SKM-1 treated with dmso at 0.1 percent for 144 hours (cell line): ENCODE data around the gene DBNDD1.
"Not testable (repeated sequence)": the region's sequence is repeated elsewhere in the genome, so short reads cannot be mapped to it uniquely, and the experiment has no call there.

Experiments used
- DNase-seq: peaks from one replicate; lab custom pipeline; 2025; ENCODE audit not compliant: unreplicated experiment; lab: John Stamatoyannopoulos, UW

The DBNDD1 gene

DNA sequence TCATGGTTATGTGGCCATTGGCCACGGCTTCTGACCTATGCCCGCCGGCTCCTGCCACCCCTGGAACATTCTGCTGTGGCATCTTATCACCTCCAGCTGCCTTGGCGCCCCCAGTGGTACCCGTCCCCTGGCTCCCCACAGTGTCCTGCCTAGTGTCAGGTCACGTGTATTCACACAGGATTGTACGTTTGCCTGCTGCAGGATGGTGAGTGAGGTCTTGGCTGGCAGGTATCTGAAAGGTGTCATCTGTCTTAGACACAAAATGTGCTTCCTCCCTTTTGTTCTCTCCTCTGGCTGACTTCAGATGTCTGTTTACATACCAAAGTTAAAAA lies 24.9 kb downstream of the DBNDD1 start:
- DNase-seq, result no peak

- no peak for DNase-seq
Measured at GRCh38 chr16:89993971-89994370, 25.3 kb downstream of the DBNDD1 start.

DNA sequence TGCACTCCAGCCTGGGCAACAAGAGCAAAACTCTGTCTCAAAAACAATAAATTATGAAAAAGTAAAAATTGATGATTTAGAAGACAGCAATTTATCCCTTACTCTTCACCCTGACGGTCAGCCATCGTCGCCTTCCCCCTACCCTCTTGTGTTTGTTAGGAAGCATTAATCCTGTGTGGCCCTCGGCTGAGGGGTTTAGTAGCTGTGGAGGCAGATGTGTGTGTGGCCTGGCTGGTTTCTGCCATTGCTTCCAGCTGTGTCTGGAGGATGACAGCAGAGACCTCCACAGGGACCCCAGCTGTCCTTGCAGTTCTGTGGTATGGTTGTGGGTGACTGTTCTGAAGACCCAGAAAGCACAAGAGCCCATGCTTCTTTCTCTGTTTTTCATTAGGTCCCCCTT lies 25.9 kb downstream of the DBNDD1 start:
- no peak for DNase-seq

- no peak for DNase-seq
Measured at GRCh38 chr16:89990799-89991198, 28.5 kb downstream of the DBNDD1 start.

DNA sequence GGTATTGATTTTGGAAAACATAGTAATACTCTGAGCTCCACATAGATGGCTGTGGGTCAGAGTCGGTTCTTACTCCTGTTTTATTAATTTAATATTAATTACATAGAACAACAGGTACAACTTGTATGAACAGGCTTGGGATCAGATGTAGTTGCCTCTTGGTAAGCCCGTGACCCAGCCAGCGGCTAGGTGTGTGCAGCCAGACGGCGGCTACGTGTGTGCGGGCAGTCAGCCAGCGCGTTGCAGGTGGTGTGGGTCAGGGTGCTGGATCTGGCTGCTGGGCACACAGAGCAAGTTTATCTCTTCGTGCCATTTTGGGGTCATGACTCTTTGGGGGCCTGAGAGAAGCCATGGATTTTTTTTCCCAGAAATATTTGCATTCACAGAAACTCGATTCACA lies 30.3 kb downstream of the DBNDD1 start:
- DNase-seq, result no peak

- DNase-seq, result no peak
Measured at GRCh38 chr16:89987169-89987568, 32.1 kb downstream of the DBNDD1 start.

DNA sequence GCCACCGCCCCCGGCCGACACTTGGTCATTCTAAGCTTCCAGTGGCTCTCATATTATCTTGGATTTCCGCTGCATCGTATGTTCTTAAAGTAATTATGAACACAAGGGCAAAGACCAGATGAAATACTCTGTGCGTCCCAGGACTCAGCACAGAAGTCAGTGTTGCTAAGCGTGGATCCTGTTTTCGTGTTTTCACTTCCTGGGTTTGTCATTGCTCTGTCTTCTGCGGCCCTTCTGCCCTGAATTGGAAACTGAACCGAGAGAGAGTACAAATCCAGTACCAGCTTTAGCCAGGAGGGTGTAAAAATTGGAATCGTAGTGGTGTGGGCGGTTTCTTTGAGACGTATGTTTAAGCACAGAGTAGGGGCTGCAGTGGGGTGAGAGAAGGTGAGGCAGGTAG lies 32.7 kb downstream of the DBNDD1 start:
- DNase-seq, result no peak

- DNase-seq, result no peak
Measured at GRCh38 chr16:89985219-89985618, 34.0 kb downstream of the DBNDD1 start.

- DNase-seq, result no peak
Measured at GRCh38 chr16:89984216-89984615, 35.0 kb downstream of the DBNDD1 start.

DNA sequence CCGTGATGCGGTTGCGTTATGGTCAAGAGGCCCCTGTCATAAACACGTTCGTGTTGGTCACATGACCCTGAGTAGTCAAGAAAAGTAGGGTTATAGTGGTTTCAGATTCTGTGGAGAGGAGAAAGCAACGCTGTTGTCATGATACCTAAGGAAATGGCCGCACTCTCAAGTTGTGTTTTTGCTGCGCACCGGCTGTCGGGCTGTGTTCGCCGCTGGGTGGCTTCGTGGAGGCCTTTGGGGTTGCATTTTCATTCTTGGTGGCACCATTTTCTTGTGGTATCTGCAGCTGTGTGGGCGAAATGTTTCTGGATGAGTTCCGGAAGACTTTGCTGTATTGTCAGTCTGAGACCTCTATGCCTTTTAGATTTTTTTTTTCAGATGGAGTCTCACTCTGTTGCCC lies 35.7 kb downstream of the DBNDD1 start:
- no peak for DNase-seq

- no peak for DNase-seq
Measured at GRCh38 chr16:89982318-89982717, 36.9 kb downstream of the DBNDD1 start.

DNA sequence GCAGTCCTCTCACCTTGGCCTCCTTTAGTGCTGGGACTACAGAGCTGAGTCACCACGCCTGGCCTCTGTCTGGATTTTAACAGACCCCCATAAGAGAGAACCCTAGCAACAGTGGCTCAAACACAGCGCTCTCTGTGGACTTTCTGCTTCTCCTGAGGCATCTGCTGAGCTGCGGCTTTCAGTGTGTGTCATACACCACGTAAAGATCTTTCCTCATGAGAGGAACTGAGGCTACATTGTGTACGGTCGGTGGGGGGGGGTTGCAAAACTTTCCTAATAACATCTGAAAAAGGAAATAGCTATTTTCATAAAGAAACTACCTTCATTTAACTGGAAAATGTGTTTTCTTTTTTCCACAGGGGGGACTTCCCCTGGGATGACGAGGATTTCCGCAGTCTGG lies 37.8 kb downstream of the DBNDD1 start:
- DNase-seq, result no peak

DNA sequence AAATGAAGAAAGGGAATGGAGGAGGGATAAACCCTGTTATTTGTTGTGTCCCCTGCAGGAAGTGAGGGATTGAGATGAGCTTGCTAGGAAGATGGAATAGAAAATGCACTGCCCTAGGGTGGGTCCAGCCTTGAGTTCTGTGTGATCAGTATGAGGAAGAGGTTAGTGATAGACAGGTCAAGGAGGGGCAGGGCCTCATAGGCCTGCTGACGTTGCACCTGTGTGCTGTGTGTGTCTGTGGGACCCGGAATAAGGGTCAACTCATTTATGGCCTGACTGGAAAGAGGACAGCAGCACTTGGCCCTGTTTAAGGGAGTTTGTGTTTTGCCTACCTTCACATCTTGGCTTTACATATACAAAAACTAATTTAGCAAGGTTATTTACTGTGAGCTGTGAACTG lies 44.4 kb downstream of the DBNDD1 start:
- no peak for DNase-seq

DNA sequence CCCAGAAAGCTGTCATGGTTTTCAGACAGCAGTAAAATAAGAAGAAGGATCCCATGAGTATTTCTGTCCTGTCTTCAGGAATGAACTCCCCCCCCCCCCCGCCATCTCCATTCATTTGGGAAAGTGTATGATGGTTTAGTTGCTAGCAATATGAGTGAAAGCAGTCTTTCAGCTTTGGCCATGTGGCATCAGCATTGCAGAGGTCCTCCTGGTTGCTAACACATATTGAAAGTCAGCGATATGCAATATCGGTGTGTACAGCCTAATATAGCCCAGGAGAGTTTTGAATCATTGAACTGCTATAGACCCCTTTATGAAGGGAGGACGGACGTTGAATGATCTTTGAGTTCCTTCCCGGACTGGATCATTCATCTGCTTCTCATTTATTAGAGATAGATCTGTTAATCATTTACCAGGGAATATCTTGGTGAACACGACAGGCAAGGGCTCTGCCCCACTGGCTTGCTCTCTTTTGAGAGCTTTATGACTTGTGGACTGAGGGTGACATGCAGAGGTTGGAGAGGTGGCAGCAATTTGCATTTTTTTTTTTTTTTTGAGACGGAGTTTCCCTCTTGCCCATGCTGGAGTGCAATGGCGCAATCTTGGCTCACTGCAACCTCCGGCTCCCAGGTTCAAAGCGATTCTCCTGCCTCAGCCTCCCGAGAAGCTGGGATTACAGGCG lies 45.5 kb downstream of the DBNDD1 start:
- DNase-seq, result no peak

DNA sequence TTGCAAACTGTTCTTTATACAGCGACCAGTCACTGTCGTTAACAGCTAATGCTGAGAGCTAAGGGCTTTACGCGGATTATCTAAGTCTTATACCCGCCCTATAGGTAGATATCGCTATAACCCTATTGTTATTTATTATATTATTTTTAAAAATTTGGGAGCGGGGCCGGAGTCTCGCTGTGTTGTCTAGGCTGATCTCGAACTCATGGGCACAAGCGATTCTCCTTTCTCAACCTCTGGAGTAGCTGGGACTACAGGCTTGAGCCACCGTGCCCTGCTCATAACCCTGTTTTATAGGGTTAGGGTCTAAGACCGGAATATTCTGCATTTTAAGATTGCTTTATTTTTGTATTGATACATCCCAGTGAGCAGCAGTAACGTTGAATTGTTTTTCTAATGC lies 46.0 kb downstream of the DBNDD1 start:
- DNase-seq, result no peak

DNA sequence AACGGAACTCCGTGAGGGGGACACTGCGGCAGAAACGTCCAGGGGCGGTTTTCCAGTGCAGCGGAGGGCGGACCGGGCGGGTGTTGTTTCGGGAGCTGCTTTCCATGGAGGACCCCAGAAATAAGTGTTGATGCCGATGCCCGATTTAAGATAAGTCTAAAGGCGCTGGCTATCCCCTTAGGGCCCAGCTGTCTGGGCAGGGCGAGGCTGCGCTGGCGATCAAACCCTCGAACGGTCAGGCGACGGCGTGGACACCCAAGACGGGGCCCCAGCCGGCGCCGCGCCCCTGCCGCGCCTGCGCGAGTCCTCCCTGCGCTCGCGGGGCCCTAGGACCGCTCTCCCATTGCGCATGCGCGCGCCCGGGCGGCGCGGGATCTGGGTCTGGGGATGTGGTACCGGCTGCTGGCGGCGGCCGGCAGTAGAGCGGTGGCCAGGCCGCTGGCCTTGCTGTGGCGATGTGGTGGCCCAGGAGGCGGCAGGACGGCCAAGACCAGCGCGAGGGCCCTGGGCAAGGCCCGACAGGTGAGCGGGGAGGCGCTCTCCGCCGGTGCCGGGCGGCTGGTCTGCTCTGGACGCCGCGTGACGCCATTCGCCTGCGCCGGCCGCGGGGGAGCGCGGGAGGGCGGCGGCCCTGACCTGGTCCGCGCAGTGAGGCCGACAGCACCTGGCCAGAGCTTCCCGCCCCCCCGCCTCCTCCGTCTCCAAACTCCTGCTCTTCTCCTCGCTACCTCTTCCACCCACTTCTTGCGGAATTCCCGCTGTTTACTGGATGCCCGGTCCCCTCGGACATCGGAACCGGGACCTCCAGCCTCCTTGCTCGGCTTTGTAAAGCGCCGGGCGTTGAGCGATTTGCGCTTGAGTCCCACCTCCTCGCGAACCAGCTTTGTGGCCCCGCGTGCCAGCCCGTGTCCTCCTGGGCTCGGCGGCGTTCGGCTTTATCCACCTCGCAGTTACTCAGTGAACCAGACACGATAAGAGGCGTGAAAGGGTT lies 46.7 kb downstream of the DBNDD1 start:
- DNase-seq, result peak; percentile 88

- no peak for DNase-seq
Measured at GRCh38 chr16:89971495-89972243, 47.6 kb downstream of the DBNDD1 start.

GRCh38 chr16:89969741-89970410 lies 49.4 kb downstream of the DBNDD1 start:
- DNase-seq, result peak; percentile 82

DNA sequence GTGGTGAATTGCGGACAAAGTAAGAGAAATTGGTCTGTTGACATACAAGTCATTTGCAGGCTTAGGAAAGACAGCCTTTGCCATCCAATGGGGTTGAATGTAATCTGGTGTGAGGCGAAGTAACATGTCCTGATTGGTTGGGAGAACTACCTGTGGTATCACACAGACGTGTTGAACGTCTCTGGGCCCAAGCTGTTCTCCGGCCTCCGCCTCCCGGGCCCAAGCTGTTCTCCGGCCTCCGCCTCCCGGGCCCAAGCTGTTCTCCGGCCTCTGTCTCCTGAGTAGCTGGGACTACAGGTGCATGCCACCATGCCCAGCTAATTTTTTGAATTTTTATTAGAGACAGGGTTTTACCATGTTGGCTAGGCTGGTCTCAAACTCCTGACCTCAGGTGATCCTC lies 51.2 kb downstream of the DBNDD1 start:
- DNase-seq, result not testable (repeated sequence)

- DNase-seq, result peak; percentile 11
Measured at GRCh38 chr16:89967436-89967835, 51.8 kb downstream of the DBNDD1 start.

- DNase-seq, result no peak
Measured at GRCh38 chr16:89966756-89967155, 52.5 kb downstream of the DBNDD1 start.
